ENCODE measurements around the gene MVB12B.

MVB12B gene

GRCh38 chr9:126417684-126418083, 91.1 kb downstream of the MVB12B start:
- no peak for TF ChIP-seq GATA3 (IDR thresholded peaks at IDR 0.05; ENCODE audit: low read depth, low read length)
- no peak for TF ChIP-seq GATA2 (IDR thresholded peaks at IDR 0.05; ENCODE audit: low read depth, low read length)

GRCh38 chr9:126418608-126419007, 92.0 kb downstream of the MVB12B start:
- TF ChIP-seq GATA2 (IDR thresholded peaks at IDR 0.05; ENCODE audit: low read depth, low read length) = no peak

- TF ChIP-seq GATA3 (IDR thresholded peaks at IDR 0.05; ENCODE audit: low read depth, low read length) = no peak
- TF ChIP-seq GATA2 (IDR thresholded peaks at IDR 0.05; ENCODE audit: low read depth, low read length) = no peak
These were observed 92.8 kb downstream of the MVB12B start for GRCh38 chr9:126419475-126419874.

- TF ChIP-seq GATA3 (IDR thresholded peaks at IDR 0.05; ENCODE audit: low read depth, low read length) = no peak
- TF ChIP-seq GATA2 (IDR thresholded peaks at IDR 0.05; ENCODE audit: low read depth, low read length) = no peak
These were observed 93.5 kb downstream of the MVB12B start for GRCh38 chr9:126420135-126420534.

- TF ChIP-seq GATA3 (IDR thresholded peaks at IDR 0.05; ENCODE audit: low read depth, low read length) = no peak
- TF ChIP-seq GATA2 (IDR thresholded peaks at IDR 0.05; ENCODE audit: low read depth, low read length) = no peak
These were observed 94.3 kb downstream of the MVB12B start for GRCh38 chr9:126420643-126421564.

GRCh38 chr9:126421567-126422428, 95.2 kb downstream of the MVB12B start:
- TF ChIP-seq GATA2 (IDR thresholded peaks at IDR 0.05; ENCODE audit: low read depth, low read length) = no peak

GRCh38 chr9:126423142-126423915, 96.7 kb downstream of the MVB12B start:
- no peak for TF ChIP-seq GATA3 (IDR thresholded peaks at IDR 0.05; ENCODE audit: low read depth, low read length)
- no peak for TF ChIP-seq GATA2 (IDR thresholded peaks at IDR 0.05; ENCODE audit: low read depth, low read length)

- TF ChIP-seq GATA3 (IDR thresholded peaks at IDR 0.05; ENCODE audit: low read depth, low read length) = no peak
- TF ChIP-seq GATA2 (IDR thresholded peaks at IDR 0.05; ENCODE audit: low read depth, low read length) = no peak
These were observed 97.2 kb downstream of the MVB12B start for GRCh38 chr9:126423916-126424185.

GRCh38 chr9:126424511-126424910, 97.9 kb downstream of the MVB12B start:
- no peak for TF ChIP-seq GATA3 (IDR thresholded peaks at IDR 0.05; ENCODE audit: low read depth, low read length)
- TF ChIP-seq GATA2 (IDR thresholded peaks at IDR 0.05; ENCODE audit: low read depth, low read length) = no peak

GRCh38 chr9:126428534-126429175, 102.0 kb downstream of the MVB12B start:
- no peak for TF ChIP-seq GATA2 (IDR thresholded peaks at IDR 0.05; ENCODE audit: low read depth, low read length)
- TF ChIP-seq GATA3 (IDR thresholded peaks at IDR 0.05; ENCODE audit: low read depth, low read length) = no peak

GRCh38 chr9:126429190-126429589, 102.6 kb downstream of the MVB12B start:
- TF ChIP-seq GATA2 (IDR thresholded peaks at IDR 0.05; ENCODE audit: low read depth, low read length) = no peak
- no peak for TF ChIP-seq GATA3 (IDR thresholded peaks at IDR 0.05; ENCODE audit: low read depth, low read length)

GRCh38 chr9:126430124-126430523, 103.5 kb downstream of the MVB12B start:
- no peak for TF ChIP-seq GATA3 (IDR thresholded peaks at IDR 0.05; ENCODE audit: low read depth, low read length)
- TF ChIP-seq GATA2 (IDR thresholded peaks at IDR 0.05; ENCODE audit: low read depth, low read length) = no peak

- TF ChIP-seq GATA3 (IDR thresholded peaks at IDR 0.05; ENCODE audit: low read depth, low read length) (no peak), GATA2 (IDR thresholded peaks at IDR 0.05; ENCODE audit: low read depth, low read length) (no peak)
These were observed 104.6 kb downstream of the MVB12B start for GRCh38 chr9:126431077-126431742.
